Measurements from ENCODE around the gene MAMLD1.

DNA sequence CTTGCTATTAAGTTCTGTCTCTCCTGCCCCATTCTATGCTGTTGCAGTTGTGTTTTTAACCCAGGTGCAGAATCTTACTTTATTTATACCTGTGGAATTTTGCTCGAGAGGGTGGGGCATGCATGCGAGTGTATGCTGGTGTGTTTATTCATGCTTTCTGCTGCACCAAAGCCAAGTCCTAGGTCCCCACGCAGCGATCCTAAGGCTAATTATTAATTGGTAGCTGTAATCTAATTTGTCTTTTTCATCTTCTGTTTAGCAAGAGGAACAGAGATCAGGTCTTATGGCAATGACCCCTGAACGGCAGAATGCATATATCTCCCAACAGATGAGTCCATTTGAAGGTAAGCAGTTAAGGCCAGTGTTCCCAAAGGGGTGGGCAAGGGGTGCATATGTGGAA, 146.6 kb downstream of the MAMLD1 start:
- TF ChIP-seq, protein P1, sequence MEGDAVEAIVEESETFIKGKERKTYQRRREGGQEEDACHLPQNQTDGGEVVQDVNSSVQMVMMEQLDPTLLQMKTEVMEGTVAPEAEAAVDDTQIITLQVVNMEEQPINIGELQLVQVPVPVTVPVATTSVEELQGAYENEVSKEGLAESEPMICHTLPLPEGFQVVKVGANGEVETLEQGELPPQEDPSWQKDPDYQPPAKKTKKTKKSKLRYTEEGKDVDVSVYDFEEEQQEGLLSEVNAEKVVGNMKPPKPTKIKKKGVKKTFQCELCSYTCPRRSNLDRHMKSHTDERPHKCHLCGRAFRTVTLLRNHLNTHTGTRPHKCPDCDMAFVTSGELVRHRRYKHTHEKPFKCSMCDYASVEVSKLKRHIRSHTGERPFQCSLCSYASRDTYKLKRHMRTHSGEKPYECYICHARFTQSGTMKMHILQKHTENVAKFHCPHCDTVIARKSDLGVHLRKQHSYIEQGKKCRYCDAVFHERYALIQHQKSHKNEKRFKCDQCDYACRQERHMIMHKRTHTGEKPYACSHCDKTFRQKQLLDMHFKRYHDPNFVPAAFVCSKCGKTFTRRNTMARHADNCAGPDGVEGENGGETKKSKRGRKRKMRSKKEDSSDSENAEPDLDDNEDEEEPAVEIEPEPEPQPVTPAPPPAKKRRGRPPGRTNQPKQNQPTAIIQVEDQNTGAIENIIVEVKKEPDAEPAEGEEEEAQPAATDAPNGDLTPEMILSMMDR (IDR thresholded peaks at IDR 0.05): no peak
- no peak for TF ChIP-seq POLR2A (IDR thresholded peaks at IDR 0.05)

Measured in Peyer's patch (tissue), 4 donors.